Psoas muscle (tissue), 8 donors: ENCODE measurements around the gene RPL23. TPM values are rescaled to one million over a fixed set of nuclear protein-coding genes. Genes with fewer than 3 reads are reported as not detected.
A peak's percentile ranks its signal among the peaks of the same experiment; 100 is the strongest.

Experiments used
- ATAC-seq, 4 donors: fragments of 200-7000 bp; cut with Tn5 transposase; one replicate each; pipeline ENCODE4 v1.9.1; 2020; ENCODE audit warnings: moderate library complexity in 3 of 4, mild to moderate bottlenecking in 2 of 4
- DNase-seq, 2 donors: peaks; one replicate each; pipeline ENCODE4 v3.0.0-alpha.2; 2020
- H3K27ac ChIP-seq: fragments of 200-600 bp; one replicate; pipeline ENCODE4 v1.8.0; 2022
- H3K27me3 ChIP-seq, 3 donors: fragments of 200-600 bp in 1 of 3; one replicate each; pipeline versions ENCODE4 v1.6.1 to v1.8.0; 2013 to 2022; ENCODE audit warnings: low read length in 2 of 3, mild to moderate bottlenecking in 2 of 3, moderate library complexity in 1 of 3; ENCODE audit not compliant: insufficient read depth in 3 of 3
- H3K36me3 ChIP-seq, 2 donors: fragments of 200-600 bp in 1 of 2; one replicate each; pipeline versions ENCODE4 v1.6.1 to v1.8.0; 2013 to 2022; ENCODE audit warnings: low read depth in 1 of 2, mild to moderate bottlenecking in 1 of 2, moderate library complexity in 1 of 2; ENCODE audit not compliant: insufficient read depth in 1 of 2
- H3K4me1 ChIP-seq: fragments of 200-600 bp; one replicate; pipeline ENCODE4 v1.8.0; 2022
- H3K4me3 ChIP-seq: fragments of 200-600 bp; one replicate; pipeline ENCODE4 v1.8.0; 2022; ENCODE audit warnings: mild to moderate bottlenecking
- H3K9me3 ChIP-seq: fragments of 200-600 bp; one replicate; pipeline ENCODE4 v1.8.0; 2022
- CTCF ChIP-seq: fragments of 200-600 bp; IDR thresholded peaks from one replicate; pipeline ENCODE4 v1.8.0; 2022; ENCODE audit warnings: antibody characterized with exemption
- WGBS, 3 donors: extraction: QIAGEN DNeasy Blood & Tissue Kit; methylation state at CpG; one replicate each; pipeline versions ENCODE4 v1.1.6 to v1.1.7; 2013; 5-methylcytosine and 5-hydroxymethylcytosine counted together
- intact Hi-C, 2 donors: fragments of 100-400 bp; cut with DNase I; formaldehyde crosslinking; loops; one replicate each; pipeline versions ENCODE4 v1.11.0 to v1.14.2; 2022
- polyA plus RNA-seq, 3 donors: library from polyadenylated mRNA; stranded (reverse); fragments of 200-250 nt; gene quantifications; one replicate each; pipeline ENCODE4 v1.2.3, GENCODE V29; 2013
- total RNA-seq, 4 donors: library from RNA; stranded (reverse); fragmentation: NEBNext Ultra II Directional in 2 of 4; extraction: Animal tissue kit (Norgen Biotek cat#: 25700) in 2 of 4; gene quantifications; one replicate each; pipeline versions ENCODE4 v1.2.1 to v1.2.4, GENCODE V29; 2021 to 2023
- donor health status: healthy with polysubstance abuse.
- donor health status: DM: no; HTN: no; CAD: no; lungs with moderate emphysema.
- donor health status: Bipolar disorder and iron deficiency.
- donor health status: healthy.
- donor health status: DM: yes; HTN: yes; CAD: no.
- donor health status: DM: no; HTN: no; CAD: no.
- donor health status: DM: no; HTN: no; CAD: no.
- donor health status: DM: yes; HTN: yes; CAD: no.

Gene RPL23
- total and polyA plus RNA-seq, 7 donors: 816 to 2,332 (median 1,006) TPM

- no peak for ATAC-seq
- no peak for TF ChIP-seq CTCF
- DNase-seq: no peak
- Histone ChIP-seq H3K36me3 (peaks cover 0 to 5% of the 10 kb centered on the region in 2 donors), H3K4me3 (peak overlapping the region; percentile 24), H3K4me1 (peaks cover 56% of the 10 kb centered on the region), H3K27me3 (no peaks in the 10 kb centered on the region), H3K27ac (peak overlapping the region; percentile 59), H3K9me3 (no peaks in the 10 kb centered on the region)
- 19 to 42% (median 20%) methylated on average over 9 of the region's 9 CpGs for WGBS, 3 donors
- intact Hi-C loops: no loop called here
Measured at GRCh38 chr17:38898291-38898679, 44.8 kb upstream of the RPL23 start.

- peak overlapping the region; percentile 59 for H3K27ac ChIP-seq
- H3K4me1 ChIP-seq: peaks cover 58% of the 10 kb centered on the region
- ATAC-seq (peak in 3 of 4 donors; percentile 4 to 20 (median 17)), DNase-seq (no peak)
- no peaks in the 10 kb centered on the region for H3K9me3 ChIP-seq
- WGBS, 3 donors: 28 to 50% (median 35%) methylated on average over 12 of the region's 12 CpGs
- no peaks in the 10 kb centered on the region for H3K27me3 ChIP-seq
- H3K4me3 ChIP-seq: no peak overlapping the region
- intact Hi-C loops: no loop called here
- peaks cover 0 to 6% of the 10 kb centered on the region in 2 donors for H3K36me3 ChIP-seq
- no peak for TF ChIP-seq CTCF
Measured at GRCh38 chr17:38897671-38898290, 44.3 kb upstream of the RPL23 start.

- Histone ChIP-seq H3K27ac (peak overlapping the region; percentile 59), H3K27me3 (no peaks in the 10 kb centered on the region), H3K9me3 (no peaks in the 10 kb centered on the region), H3K4me3 (no peak overlapping the region), H3K4me1 (peaks cover 53% of the 10 kb centered on the region), H3K36me3 (peaks cover 0 to 10% of the 10 kb centered on the region in 2 donors)
- intact Hi-C loops: no loop called here
- TF ChIP-seq CTCF: no peak
- peak; percentile 57 to 70 (median 63) for ATAC-seq
- 6 to 12% (median 10%) methylated on average over 6 of the region's 6 CpGs for WGBS, 3 donors
- peak; percentile 84 to 93 for DNase-seq
Measured at GRCh38 chr17:38897176-38897575, 43.7 kb upstream of the RPL23 start.

GRCh38 chr17:38896346-38896954 is 42.9 kb upstream of the RPL23 start:
- H3K4me1 ChIP-seq: peaks cover 46% of the 10 kb centered on the region
- H3K36me3 ChIP-seq: peaks cover 0 to 17% of the 10 kb centered on the region in 2 donors
- intact Hi-C loops: no loop called here
- TF ChIP-seq CTCF: no peak
- peak overlapping the region; percentile 42 for H3K27ac ChIP-seq
- ATAC-seq (no peak), DNase-seq (no peak)
- 27 to 47% (median 33%) methylated on average over 13 of the region's 13 CpGs for WGBS, 3 donors
- H3K9me3 ChIP-seq: no peaks in the 10 kb centered on the region
- H3K4me3 ChIP-seq: no peak overlapping the region
- H3K27me3 ChIP-seq: no peaks in the 10 kb centered on the region
